Vein endothelial cell (primary cell): ENCODE results near the gene MTM1. TPM values are rescaled to one million over a fixed set of nuclear protein-coding genes. Genes with fewer than 3 reads are reported as not detected.

ENCODE experiments used
- total RNA-seq: library from RNA; depleted of rRNA; stranded (reverse); fragments of >200 nt; gene quantifications from 2 replicates; pipeline ENCODE4 v1.2.3, GENCODE V29; 2012

Gene MTM1
- total RNA-seq, result 11.4 and 14.2 TPM in 2 replicates

DNA sequence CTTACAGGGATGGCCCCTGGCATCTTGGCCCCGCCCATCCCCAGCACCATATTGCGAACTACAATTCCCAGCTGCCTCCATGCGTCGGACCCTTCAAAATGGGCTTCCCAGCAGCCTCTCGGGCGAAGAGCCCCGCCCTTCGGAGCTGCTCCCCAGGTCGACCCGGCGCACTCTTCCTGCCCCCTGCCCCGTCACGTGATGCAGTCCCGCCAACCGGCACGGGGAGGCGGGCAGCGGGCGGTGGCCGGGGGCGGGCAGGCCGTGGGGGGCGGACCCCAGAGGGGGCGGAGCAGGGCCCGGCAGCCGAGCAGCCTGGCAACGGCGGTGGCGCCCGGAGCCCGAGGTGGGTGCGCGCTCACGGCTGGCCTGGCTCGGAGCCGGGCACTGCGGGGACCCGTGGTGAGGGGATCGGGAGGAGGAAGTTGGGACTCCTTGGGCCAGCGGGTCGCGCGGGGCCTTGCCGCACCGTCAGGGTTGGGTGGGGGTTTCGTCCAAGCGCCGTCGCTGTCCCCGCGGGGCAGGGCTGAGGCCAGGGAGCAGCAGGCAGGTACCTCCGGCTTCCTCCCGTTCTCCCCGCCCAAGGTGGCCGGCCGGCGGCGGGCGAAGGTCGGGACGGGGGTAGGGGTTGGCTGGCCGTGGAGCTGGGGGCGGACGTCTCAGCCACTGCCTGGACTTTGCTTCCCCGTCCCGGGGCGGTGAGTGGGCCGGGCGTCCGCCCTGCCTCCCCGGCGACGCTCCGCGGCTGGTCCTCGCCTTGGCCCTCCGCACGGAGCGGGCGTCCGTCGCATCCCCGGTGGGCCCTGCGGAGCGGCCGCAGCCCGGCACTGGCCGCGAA is at the start of gene MTM1:
TSS of gene MTM1 (plus strand) at position 302 of the 835 bp plus-strand sequence. CDS start 23,994 bp downstream, outside the sequence.

DNA sequence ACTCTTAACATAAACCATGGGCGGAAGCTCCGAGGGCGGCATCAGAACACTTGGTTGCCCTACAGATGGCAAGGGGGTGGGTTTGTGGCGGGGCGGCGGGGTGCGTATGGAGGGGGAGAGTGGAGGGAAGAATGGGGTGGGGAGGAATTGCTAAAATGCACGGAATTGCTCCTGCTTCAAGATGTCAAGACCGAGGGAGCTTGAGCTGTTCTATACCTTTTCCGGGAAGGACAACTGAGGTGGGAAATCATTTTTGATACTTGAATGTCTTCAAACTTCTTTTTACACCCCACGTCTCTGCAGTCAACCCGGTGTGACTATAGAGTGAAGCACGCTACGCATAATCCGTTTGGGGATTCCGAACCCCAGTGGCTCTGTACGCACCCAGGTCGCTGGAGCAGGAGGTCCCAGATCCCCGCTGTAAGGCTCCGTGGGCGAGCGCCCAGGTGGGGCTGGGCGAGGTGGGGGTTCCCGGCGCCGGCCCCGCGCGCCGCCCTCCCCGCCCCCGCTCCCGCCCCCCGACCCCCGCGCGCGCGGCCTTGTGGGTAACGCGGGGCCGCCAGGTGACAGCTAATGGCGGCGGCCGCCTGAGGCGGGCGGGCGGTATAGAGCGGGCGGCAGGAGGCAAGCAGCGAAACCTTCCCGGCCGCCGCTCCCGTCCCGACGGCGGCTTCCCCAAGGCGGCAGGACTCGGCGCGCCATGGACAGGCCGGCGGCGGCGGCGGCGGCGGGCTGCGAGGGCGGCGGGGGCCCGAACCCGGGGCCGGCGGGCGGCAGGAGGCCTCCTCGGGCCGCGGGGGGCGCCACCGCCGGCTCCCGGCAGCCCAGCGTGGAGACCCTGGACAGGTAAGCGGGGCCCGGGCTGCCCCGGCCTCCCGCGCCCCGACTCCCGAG is 124.7 kb downstream of the MTM1 start, which contains the start of gene MTMR1:
TSS of gene MTMR1 (plus strand) at position 566 of the 894 bp plus-strand sequence. CDS start at position 701, 135 bp downstream.

Other genes with a start within 250 kb of the MTM1 start
- 1.1 and 2.0 TPM in 2 replicates for gene MAMLD1, start 205.3 kb upstream of the MTM1 start, total RNA-seq
- 18.1 and 19.6 TPM in 2 replicates for gene MTMR1, start 124.8 kb downstream of the MTM1 start, total RNA-seq